KOPT-K1 (cell line): ENCODE measurements around the gene SHTN1.

Experiments
- H3K27ac ChIP-seq: fragments of 200-600 bp; sonication (generic); 2 replicates; pipeline ENCODE4 v1.5.1; 2016; ENCODE audit warnings: antibody characterized with exemption, mild to moderate bottlenecking, low read depth, low read length; ENCODE audit not compliant: poor library complexity, severe bottlenecking
- H3K36me3 ChIP-seq: fragments of 200-600 bp; sonication (generic); 2 replicates; pipeline ENCODE4 v1.5.1; 2017; ENCODE audit warnings: antibody characterized with exemption, mild to moderate bottlenecking, low read length, moderate library complexity; ENCODE audit not compliant: insufficient read depth
- H3K9me3 ChIP-seq: fragments of 200-600 bp; sonication (generic); 2 replicates; pipeline ENCODE4 v1.5.1; 2017; ENCODE audit warnings: antibody characterized with exemption, low read length, mild to moderate bottlenecking; ENCODE audit not compliant: insufficient read depth, poor library complexity, severe bottlenecking

The SHTN1 gene

DNA sequence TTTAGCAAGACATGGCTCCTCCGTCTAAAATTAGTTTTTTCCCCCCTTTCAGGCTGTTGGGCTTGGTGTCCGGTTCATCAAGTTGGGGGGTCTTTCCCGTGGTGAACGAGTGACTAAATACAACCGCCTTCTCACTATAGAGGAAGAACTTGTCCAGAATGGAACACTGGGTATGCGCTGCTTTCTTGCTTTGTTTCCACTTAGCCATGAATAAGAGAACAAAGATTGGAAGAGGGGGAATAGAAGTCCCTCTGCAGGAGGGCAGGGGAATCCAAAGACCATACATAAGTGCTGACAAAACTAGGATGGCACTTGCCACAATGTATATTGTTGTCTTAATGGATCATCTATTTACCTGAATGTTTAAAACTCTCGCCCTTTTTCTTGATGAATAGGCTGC lies 125.2 kb downstream of the SHTN1 start:
- Histone ChIP-seq H3K27ac (no peak overlapping the region), H3K9me3 (no peaks in the 10 kb centered on the region), H3K36me3 (no peaks in the 10 kb centered on the region)

DNA sequence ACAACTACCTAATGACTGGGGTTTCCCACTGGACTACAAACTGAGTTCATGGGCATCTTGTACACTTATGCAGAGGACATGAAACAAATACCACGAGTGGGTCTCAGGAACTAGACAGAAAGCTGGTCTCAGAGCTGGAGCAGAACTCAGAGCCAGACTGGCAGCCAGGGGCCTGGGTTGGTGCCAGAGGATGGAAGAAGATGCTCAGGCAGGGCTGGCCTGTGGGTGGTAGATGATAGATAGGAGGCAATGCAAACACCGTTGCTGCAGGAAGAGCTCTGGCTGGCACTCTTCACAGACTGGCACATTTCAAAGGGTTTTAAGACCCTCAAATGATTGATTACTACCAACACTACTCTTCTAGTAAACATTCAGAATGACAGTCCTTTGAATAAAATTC lies 126.9 kb downstream of the SHTN1 start:
- no peak overlapping the region for H3K27ac ChIP-seq
- H3K9me3 ChIP-seq: no peaks in the 10 kb centered on the region
- H3K36me3 ChIP-seq: no peaks in the 10 kb centered on the region

DNA sequence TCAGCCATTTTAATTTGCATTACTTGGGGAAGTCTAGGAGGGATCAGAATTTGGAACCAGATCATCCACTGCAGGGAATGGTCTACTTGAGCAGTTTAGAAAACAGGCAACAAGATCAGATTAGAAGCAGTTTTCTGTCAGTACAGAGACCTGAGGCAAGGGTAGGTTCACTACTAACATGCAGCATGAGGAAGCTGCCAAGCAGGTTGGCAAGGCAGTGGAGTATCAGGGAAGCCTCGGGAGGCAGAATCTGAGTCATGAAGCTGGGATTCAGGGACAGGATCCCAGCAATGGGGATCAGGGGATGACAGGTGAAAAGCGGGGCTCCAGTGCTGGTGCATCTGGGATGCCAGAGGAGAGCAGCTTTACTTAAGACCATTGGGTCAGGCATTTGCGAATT lies 127.6 kb downstream of the SHTN1 start:
- Histone ChIP-seq H3K36me3 (no peaks in the 10 kb centered on the region), H3K9me3 (no peaks in the 10 kb centered on the region), H3K27ac (no peak overlapping the region)

DNA sequence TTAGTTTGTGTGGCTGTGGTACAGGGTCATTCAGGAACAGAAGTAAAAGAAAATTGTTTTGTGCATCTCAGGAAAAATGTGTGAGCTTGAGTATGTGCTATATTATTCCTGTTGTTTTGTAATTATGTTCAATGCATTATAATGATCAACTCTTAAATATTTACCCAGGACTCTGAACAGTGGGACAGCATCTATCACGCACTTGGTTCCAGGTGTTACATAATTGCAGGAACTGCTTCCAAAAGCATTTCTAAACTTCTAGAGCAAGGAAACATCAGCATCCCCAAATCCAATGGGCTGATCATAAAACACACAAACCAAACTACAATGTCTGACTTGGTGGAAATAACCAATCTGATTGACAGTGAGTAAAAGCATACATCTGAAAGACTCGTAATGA lies 129.1 kb downstream of the SHTN1 start:
- H3K9me3 ChIP-seq: no peaks in the 10 kb centered on the region
- no peaks in the 10 kb centered on the region for H3K36me3 ChIP-seq

DNA sequence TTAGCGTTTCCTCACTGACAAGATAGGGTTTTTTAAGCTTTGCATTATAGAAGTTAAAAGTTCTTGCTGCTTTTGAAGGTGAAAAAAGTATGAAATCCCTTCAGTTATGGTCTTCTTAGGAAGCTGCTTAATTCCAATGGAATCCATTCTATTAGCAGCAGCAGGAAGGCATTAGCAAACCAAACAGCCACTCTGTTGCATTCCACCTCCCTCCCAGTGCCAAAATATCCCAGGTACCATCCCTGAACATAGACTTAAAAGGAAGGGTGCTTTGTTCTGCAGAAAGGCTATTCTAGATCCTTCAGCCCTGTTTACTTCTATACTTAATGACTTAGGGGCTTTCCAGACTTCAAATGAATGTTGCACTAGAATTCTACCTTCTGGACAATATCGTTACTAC lies 131.9 kb downstream of the SHTN1 start:
- no peaks in the 10 kb centered on the region for H3K36me3 ChIP-seq
- no peaks in the 10 kb centered on the region for H3K9me3 ChIP-seq
- no peak overlapping the region for H3K27ac ChIP-seq

More for the DNA sequence above, 129.1 kb downstream of the SHTN1 start:
- no peak overlapping the region for H3K27ac ChIP-seq

DNA sequence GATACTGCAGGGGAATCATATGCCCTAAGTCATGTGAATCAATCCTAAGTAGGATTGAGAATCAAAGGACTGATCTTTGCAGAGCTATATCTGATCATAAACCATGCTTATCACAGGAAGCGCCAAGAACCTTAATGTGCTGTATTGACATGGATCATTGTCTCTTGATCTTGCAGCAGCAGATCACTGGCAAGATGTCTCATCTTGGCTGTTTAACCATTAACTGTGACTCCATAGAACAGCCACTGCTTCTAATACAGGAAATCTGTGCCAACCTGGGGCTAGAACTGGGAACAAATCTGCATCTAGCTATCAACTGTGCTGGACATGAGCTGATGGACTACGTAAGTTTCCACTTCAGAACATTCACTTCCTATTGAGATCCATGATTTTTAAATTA lies 134.0 kb downstream of the SHTN1 start:
- H3K36me3 ChIP-seq: no peaks in the 10 kb centered on the region
- H3K27ac ChIP-seq: no peak overlapping the region
- no peaks in the 10 kb centered on the region for H3K9me3 ChIP-seq

DNA sequence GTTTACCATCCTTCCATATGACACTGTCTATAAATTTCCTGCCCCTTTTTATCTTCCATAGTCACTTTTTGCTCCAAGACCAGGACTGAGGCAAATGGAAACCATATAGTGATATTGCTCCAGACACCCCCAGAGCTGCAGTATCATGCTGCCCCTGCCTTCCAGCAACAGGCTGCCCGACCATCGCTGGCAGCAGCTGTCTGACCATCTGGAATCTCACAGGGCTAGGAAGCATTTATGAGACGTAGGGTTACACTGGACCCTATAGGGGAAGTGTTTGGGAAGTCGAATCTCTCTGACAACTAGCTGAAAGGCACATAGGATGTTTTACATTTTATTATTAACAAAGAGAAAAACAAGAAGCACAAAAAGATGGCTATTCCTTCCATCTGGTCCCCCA lies 136.3 kb downstream of the SHTN1 start:
- Histone ChIP-seq H3K9me3 (no peaks in the 10 kb centered on the region), H3K27ac (no peak overlapping the region), H3K36me3 (no peaks in the 10 kb centered on the region)

DNA sequence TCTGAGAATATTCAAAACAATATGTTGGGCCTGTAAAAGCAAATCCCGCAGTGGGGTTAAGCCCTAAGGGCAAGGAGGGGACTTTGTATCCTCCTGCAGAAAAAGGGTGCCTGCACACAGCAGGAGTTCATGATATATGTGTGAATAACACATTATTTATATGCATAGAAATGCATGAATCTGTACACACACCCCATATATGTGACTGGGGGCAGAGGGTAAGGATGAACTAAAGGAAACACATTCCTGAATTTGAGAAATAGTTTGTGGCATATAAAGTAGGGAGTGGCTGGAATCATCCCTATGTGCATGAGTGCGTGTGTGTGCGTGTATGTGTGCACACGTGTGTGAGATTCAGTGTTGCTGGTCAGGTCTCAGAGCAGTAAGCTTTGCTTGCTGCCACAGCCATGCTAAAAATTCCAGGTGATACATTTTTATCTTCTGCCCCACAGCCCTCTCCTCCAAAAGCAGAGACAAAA lies 136.8 kb downstream of the SHTN1 start:
- Histone ChIP-seq H3K27ac (no peak overlapping the region), H3K36me3 (no peaks in the 10 kb centered on the region), H3K9me3 (no peaks in the 10 kb centered on the region)

DNA sequence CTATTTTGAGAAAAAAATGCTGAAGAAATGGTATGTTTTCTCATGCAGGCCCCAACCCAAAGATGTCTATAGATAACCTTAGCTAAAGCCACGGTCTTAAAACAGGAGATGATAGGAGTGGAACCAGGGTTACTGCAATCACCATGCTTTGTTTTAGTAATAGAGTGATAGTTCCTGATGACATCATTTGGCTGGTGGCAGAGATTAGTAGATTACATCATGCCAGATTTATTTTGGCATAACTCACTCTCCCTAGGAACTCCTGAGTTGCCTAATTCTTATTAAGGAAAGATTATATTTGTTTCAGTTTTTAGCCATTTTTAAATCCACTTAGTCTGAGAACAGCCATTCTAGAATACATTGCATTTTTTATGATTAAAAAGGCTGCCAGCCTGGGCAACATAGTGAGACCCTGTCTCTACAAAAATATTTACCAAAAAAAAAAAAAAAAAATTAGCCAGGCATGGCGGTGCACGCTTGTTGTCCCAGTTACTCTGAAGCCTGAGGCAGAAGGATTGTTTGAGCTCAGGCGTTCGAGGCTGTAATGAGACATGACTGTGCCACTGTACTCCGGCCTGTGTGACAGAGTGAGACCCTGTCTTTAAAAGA lies 137.9 kb downstream of the SHTN1 start:
- Histone ChIP-seq H3K9me3 (no peaks in the 10 kb centered on the region), H3K27ac (no peak overlapping the region), H3K36me3 (no peaks in the 10 kb centered on the region)

DNA sequence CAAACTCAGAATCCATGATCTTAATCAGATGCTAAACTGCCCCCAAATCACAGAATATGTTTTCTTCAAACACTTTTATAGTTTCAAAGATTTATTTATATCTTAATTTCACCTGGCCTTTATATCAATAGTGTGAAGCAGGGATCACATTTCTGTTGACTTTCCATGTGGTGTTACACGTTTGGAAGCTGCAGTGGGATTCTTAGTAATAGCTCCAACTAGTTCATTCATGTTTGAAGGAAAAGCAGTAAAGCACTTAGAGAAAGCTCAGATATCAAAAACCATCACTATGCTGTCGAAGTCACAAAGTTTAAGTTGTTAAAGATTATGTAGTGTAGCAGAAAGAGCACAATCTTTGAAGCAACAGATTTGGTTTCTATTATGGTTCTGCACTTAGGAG lies 138.9 kb downstream of the SHTN1 start:
- Histone ChIP-seq H3K9me3 (no peaks in the 10 kb centered on the region), H3K27ac (no peak overlapping the region)

DNA sequence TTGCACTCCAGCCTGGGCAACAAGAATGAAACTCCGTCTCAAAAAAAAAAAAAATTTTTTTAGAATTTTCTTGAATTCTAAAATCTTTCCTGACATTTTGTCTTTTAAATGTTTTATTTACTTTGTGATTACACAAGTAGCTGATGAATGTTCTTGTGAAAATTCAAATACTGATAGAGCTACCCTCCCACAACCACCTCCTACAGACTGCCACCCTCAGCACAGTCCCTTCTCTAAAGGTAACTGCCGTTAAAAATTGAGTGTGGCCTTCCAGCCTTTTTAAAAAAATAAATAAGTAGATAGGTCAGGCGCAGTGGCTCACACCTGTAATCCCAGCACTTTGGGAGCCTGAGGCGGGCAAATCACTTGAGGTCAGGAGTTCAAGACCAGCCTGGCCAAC lies 140.6 kb downstream of the SHTN1 start:
- Histone ChIP-seq H3K36me3 (no peaks in the 10 kb centered on the region), H3K27ac (no peak overlapping the region), H3K9me3 (no peaks in the 10 kb centered on the region)

More for the DNA sequence above, 138.9 kb downstream of the SHTN1 start:
- H3K36me3 ChIP-seq: no peaks in the 10 kb centered on the region

DNA sequence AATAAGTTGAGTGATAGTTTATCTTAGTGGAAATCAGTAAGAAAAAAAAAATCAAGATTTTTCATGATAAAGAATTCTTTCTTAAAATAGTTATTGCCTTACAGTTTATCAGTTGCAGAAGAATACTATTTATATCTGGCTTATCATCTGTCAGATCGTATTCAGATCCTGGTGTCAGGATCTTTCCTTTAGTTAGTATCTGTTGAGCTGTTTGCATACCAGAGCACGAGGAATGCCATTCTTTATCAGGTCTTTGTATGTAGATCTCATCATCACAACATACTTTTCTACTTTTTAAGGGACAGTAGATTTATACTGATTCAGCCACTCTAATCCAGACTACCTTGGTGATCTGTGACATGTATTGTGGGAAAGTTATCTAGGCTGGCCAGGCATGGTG lies 143.2 kb downstream of the SHTN1 start:
- peaks cover 12% of the 10 kb centered on the region for H3K9me3 ChIP-seq
- no peak overlapping the region for H3K27ac ChIP-seq
- no peaks in the 10 kb centered on the region for H3K36me3 ChIP-seq

DNA sequence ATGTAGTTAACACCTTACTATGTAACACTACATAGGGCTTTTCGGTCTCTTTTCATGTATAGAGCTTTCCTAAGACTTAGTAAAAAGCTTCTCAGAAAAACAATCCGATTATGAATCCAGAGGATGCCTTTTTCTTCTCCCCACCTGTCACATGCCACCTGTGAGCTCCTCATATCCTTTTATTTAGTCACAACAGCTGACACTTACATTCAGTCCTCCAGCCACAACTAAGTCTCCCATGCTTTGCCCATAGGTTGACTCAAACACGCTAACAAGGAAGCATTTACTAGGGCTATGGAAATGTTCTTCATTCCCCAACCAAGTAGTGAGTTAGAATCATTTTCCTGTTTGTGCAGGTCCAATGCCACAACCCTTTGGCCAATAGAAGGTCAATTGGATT lies 147.8 kb downstream of the SHTN1 start:
- Histone ChIP-seq H3K27ac (no peak overlapping the region), H3K9me3 (peaks cover 12% of the 10 kb centered on the region), H3K36me3 (no peaks in the 10 kb centered on the region)

DNA sequence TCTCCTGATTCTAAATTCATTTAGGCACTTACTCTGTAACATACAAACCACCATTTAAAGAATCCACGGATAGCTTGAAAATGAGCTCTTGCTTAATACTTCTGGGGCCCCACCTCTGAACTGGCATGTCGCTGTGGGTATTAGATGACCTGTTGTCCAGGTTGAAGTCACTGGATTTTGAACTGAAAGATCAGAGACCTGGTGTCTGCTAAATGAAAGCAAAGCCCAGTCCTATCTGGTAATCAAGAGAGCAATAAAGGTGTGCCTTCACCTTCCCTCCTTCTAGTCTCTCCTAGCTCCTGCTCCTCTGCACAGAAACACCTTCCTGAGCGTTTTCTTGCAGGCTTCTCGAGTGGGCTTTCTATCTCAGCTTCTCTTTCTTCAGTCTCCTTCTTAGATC lies 151.3 kb downstream of the SHTN1 start:
- Histone ChIP-seq H3K36me3 (no peaks in the 10 kb centered on the region), H3K27ac (no peak overlapping the region), H3K9me3 (peaks cover 11% of the 10 kb centered on the region)

DNA sequence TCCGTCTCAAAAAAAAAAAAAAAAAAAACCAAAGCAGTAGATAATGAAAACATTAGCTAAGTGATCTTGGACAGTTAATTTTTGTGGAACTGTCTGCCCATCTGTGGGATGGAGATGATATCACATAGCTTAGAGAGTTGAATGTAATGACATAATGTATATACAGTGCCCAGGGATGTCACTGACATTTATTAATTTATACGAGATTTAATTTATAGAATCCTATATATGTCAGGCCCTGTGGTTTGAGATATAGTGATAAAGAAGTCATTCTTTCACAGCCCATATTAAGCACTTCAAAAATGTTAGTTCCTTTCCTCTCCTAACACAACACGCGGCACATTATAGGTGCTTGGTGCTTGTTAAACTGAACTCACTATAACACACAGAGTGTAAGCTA lies 151.7 kb downstream of the SHTN1 start:
- Histone ChIP-seq H3K27ac (no peak overlapping the region), H3K36me3 (no peaks in the 10 kb centered on the region), H3K9me3 (peaks cover 7% of the 10 kb centered on the region)

DNA sequence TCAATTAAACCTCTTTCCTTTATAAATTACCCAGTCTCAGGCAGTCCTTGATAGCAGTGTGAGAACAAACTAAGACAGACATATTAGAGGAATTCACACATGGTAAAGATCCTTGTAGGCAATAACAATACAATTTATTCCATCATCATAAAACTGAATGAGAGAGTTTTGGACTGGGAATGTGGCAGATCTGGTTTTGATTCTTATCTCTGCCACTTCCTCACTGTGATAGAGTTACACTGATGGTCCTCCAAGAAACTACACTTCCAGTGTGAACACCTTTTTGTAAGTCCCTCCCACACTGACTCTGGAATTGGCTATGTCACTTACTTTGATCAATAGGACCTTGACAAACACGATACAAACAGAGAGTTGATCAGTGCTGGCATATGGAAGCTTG lies 152.7 kb downstream of the SHTN1 start:
- Histone ChIP-seq H3K27ac (no peak overlapping the region), H3K9me3 (no peaks in the 10 kb centered on the region), H3K36me3 (no peaks in the 10 kb centered on the region)
